HG03469 (cell line): ENCODE measurements around the gene ALDH3A1.

Experiments used
- ATAC-seq: cut with Tn5 transposase; IDR thresholded peaks from one replicate; pipeline ENCODE4 v1.9.1; 2021; ENCODE audit warnings: mild to moderate bottlenecking, moderate library complexity, moderate number of reproducible peaks; ENCODE audit not compliant: unreplicated experiment

ALDH3A1 gene

DNA sequence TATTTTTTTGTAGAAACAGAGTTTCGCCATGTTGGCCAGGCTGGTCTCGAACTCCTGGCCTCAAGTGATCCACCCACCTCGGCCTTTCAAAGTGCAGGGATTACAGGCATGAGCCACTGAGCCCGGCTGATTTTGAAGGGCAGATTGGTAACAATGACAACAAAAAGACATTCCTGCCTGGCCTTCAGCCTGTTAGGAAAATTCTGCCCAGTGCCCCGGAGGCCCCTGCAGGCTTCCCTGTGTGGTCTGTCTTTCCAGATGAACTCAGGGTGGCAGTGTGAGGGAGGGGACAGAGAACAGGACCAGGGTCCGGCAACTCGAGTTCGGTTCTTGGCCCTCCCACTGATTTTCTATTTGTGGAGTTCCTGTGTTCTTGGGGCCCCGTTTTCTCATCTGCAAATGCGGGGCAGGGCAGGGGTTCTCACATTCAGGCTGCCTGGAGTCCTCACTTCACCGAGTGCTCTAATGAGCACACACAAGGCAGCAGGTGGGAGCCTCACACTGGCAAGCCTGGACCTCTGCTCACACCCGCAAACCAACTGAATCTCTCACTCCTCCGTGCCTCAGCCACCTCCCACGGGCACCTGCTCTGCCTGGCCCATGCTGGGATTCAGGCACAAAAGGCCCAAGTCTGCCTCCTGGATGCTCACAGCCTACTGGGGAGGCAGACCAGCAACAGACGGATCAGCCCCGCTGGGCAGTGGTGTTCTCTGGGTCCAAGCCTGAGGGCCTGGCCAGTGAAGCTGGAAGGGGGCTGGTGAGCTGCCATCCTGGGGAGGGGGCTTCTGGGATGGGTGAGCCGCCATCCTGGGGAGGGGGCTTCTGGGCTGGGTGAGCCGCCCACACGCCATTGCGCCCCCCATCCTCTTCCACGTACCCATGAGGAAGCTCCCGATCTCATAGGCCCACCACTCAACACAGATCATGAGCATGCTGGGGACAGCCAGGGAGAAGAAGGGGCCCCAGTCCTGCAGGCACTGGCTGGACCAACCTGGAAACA, 42.0 kb downstream of the ALDH3A1 start:
- ATAC-seq, result no peak

DNA sequence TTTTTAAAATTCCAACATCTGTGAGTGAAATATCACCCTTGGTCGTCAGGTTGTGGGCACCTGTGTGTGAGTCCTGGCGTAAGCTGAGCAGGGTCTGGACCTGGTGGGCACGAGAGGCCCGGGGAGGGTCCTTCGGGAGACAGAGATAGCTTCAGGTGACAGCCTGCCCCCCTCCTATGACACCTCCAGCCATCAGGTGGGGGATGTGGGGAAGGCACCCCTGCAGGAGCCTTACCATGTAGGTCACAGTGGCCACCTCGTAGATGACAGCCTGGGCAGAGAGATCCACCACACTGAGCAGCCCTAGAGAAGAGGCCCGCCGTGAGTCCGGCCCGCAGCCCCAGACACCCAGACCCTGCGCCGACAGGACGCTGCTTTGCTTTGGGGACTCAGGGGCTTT, 42.9 kb downstream of the ALDH3A1 start:
- no peak for ATAC-seq

DNA sequence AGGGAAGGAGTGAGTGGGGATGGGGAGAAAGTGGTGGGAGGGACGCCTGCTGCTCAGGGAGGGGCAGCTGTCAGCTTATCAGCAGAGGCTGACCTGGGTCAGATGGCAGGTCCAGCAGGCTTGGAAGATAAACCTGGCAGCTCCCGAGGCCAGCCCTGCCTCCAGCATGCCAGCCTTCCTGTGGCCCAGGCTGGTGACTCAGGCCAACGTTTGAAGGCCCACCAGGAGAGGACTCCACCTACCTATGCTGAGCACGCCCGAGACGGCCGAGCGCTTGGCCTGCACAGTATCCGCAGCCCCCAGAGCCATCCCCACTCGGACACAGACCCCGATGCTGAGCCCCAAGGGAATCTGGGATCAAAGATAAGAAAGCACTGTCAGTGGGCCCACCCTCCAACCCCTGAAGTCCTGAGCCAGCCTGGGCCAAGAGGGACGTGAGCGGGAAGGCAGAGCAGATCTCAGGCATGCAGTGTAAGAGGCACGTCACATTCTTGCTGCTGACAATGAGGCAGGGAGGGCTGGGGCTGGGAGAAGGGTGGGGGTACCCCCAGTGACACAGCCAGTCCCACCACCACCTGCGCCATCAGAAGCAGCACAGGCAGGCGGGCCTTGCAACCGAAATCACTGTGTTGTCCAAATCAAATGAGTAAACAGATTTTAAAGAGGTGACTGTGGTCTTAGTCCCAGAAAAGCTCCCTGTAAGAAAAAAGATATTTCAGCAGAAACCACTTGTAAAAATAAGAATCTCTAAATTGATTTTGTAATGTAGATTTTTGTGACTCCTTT, 44.1 kb downstream of the ALDH3A1 start:
- ATAC-seq, result no peak

DNA sequence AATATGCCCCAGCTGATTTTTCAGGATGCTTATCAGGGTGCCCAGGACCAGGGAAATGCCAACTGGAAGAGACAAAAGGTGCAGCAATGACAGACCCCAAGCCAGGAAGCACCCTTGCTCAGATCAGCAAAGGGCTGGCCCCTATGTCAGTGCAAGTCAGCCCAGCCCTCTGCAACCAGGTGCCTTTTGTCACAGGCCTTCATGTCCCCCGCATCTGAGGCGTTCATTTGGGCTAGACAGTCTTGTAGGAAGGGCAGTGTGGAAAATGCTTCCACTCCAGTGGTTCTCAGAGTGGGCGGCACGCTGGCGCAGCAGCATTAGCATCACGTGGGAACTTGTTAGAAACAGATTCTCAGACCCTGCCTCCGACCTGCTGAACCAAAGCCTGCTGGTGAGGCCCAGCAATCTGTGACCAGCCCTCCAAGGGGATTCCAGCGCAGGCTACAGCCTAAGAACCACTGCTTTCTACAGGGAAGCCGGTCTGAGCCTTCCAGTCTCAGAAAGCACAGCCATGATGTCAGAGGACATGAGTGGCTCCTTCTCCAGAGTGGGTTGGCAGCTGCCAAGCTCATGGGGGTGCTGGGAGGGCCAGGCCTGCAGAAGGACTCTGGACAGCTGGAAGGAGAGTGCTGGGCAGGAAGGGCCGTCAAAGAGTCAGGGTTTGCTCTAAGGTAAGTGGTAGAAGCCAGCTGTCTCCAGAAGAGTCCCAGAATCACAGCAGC, 44.8 kb downstream of the ALDH3A1 start:
- ATAC-seq, result no peak

DNA sequence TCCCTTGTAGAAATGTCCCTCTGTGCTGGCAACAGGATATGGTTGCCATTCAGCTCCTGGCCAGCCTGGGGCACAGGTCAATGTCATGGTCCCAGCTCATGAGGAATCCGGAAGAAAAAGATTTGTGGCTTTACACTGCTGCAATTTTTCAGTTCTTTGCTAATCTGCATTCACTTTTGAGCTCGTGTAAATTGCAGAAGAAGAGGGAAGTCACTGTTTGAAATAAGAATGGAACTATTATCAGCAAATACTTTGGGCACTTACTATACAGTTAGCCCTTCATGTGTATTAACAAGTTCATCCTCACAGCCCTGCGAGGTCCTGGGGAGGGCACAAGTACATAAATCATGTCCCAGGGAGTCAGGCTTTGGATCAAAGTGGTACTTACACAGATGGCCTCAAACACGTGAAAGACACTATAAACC, 45.9 kb downstream of the ALDH3A1 start:
- no peak for ATAC-seq
